Hematopoietic multipotent progenitor cell treated with erythropoietin and hydrocortisone succinate and interleukin-3 and kit ligand, for 4 days (in vitro differentiated cells): ENCODE data around the gene DOCK2.
"Not testable (repeated sequence)": the region's sequence is repeated elsewhere in the genome, so short reads cannot be mapped to it uniquely, and the experiment has no call there.

Experiments used
- DNase-seq: peaks from one replicate; pipeline ENCODE4 v3.0.0-alpha.2; 2015

The DOCK2 gene

DNA sequence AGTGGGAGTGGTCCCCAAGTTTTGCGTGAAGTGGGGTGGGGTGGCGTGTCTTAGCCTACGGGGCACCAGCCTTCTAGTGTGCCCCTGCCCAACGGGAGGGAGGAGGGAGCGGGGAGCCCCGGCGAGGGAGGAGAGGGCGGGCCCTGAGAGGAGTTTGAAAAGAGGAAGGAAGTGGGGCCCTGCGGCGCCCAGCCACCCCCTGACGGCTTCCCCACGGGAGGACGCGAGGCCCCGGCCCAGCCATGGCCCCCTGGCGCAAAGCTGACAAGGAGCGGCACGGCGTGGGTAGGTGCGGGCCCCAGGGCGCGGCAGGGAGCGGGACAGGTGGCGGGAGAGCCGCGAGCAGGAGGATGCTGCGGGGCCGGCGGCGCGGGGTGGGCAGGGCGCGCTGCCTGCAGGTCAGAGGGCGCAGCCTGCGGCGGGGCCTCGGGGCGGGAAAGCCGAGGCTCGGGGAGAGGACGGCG, at the start of gene DOCK2:
TSS of gene DOCK2 (plus strand) at position 191 of the 464 bp plus-strand sequence. CDS start at position 243, 52 bp downstream.
- peak; percentile 95 for DNase-seq

DNA sequence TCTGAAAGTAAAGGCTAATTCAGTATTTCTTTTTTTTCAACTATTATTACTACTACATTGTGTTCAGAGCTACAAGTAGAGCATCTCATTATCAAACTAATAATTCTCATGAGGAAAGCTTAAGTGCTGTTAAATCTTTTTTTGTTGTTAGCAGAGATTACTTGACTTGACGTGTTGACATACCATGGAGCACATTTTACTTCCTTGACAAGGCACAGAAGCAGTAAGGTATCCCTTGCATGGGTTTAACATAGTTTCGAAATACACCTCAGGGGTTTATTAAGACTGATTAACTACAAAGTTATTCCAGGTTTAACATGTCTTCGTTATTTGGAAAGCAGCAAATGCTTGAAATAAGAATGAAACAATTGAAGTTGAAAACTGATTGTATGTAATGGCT, 46.5 kb upstream of the DOCK2 start:
- no peak for DNase-seq

DNA sequence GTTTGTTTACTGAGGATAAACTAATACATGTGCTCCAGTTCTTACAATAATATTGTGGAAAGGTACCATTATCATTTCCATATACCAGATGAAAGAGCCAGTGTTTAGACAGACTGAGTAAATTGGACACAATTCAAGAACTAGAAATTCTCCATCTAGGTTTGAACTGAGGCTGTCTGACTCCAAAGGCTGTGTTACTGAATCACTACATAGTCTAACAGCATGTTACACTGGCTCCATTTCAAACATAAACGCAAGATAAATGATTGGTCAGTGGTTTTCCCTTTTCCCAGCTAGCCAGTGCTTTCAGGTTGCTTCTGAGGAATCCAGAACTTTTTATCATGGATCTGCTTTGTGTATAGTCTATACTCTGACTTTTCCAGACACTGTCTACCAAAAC, 45.4 kb upstream of the DOCK2 start:
- no peak for DNase-seq

DNA sequence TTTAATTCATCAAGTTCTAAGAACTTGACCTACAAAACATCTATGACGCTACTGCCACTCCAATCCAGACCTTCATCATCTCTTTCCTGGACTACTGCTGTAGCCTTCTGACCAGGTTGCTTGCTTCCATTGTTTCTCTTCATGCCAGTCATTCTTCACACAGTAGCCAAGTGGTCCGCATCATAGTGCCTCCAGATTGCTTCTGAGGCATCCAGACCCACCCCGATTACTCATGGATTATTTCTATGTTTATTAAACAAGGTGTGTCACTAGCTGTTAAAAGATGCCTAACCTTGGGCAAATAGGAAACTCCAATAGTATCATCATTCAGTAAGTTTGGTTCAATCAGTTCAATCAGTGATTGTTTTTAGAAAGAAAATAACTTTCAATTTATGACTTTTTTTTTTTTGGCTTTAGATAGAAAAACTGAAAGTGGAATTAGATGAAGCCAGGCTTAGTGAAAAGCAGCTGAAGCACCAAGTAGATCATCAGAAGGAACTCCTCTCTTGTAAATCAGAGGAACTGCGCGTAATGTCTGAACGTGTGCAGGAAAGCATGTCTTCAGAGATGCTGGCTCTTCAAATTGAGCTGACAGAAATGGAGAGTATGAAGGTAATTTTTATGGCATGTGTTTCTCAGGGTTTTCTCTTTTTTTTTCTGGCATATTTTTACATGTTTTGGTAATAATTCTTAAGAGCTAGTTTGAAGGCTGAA, 44.0 kb upstream of the DOCK2 start:
- no peak for DNase-seq

DNA sequence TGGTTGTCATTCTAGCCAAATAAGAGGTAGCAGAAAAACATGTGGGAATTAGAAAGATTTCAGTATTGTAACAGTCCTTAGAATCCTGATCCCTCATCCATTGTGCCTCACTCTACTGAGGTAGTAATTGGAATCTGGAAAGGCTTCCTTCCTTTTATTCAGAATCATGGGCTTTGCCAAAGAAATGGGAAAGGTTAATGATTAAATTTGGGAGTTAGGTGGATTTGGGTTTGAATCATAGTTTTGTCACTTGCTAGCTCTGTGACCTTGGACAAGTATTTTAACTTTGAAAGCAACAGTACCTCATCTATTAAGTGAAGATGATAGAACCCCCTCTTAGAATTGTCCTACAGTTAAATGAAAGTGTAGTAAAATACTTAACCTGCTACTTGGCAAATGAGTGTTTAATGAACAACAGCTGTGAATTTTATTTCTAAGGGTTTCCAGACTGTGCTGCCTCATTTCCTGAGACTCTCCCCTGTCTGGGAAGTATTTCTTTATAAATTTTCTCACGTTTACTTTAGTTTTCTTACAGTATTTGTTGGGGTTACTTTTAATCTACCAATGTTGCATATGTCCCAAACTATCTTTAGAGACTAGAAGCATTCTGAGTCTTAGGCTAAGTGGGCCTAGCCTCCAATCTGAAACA, 41.8 kb upstream of the DOCK2 start:
- no peak for DNase-seq

DNA sequence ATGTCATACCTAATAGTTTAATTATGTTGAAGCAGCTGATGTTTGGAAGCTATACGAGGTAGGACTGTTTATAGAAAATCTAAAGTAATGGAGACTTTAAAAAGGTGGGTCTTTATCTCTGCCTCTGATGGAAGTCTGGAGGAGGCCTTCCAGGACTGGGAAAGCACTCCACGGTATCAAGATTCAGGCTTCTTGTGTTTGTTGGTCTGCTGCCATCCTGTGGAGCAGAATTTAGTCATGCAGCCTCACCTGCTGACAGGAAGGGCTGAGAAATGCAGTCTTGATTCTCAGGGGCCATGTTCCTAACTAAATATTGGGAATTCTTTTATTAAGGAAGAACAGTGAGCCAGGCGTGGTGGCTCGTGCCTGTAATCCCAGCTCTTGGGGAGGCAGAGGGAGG, 37.6 kb upstream of the DOCK2 start:
- no peak for DNase-seq

DNA sequence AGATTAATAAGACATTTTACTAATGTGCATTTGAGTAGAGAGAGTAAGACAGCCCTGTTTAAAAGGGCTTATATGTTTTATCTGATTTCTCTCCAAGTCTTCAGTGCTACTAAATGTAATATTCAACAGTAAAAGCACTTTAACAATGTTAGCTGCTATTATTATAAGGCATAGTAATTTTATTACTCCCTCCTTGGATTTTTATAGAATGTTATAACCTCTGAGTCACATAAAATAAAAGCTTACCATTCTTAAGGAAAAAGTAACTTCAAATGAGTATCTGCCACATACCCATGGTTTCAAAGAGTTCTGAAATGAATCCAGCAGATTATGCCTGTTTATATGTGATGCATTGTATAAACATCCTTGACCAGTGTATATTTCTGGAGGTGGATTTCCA, 34.5 kb upstream of the DOCK2 start:
- DNase-seq, result no peak

DNA sequence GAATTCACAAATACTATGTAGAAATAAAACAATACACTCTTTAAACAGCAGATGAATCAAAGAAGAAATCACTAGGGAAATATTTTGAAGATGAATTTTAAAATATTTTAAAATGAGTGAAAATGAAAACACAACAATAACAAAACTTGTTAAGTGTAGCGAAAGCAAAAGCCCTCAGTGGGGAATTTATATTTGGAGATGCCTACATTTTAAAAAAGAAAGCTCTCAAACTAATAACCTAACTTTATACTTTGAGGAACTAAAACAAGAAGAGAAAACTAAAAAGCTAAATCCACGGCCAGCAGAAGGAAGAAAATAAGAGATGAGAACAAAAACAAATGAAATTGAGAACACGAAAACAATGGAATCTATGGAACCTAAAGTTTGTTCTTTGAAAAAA, 30.8 kb upstream of the DOCK2 start:
- no peak for DNase-seq

DNA sequence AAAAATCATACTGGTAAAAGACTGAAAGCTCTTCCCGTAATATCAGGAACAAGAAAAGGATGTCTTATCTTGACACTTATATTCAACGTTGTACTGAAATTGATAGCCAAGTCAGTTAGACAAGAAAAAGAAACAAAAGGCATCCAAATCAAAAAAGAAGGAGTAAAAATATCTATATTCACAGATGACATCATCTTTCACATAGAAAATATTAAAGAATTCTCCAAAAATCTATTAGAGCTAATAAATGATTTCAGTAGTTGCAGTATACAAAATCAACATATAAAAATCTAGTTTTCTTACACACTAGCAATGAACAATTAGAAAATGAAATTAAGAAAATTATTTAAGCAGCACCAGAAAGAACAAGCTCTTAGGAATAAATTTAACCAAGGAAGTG, 29.2 kb upstream of the DOCK2 start:
- DNase-seq, result no peak

DNA sequence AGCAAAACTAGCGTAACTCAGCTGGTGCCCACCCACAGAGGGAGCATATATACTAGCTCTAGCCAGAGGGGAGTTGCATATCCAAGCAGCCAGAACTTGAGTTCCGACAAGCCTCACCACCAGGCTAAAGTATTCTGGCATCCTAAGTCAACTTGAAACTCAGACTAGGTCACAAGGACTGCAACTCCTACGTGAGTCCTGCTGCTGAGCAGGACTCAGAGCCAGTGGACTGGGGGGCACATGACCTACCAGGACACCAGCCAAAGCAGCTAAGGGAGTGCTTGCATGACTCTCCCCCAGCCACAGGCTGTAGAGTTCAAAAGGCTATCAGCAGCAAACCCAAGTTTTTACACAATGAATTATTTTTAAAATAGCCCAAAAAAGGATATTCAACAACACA, 27.4 kb upstream of the DOCK2 start:
- DNase-seq, result no peak

DNA sequence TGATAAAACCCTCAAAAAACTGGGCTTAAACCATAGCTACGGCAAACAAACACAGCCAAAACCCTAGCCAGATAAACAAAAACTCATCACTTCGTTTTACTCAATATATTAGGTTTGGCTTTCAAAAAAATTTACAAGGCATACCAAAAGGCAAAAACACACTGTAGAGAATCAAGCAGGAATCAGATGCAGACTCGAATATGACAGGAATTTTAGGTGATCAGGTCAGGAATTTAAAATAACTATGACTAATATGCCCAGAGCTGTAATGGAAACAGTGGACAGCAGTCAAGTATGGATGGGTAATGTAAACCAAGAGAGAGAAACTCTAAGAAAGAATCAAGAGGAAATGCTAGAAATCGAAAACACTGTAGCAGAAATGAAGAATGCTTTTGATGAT, 26.5 kb upstream of the DOCK2 start:
- DNase-seq, result no peak

DNA sequence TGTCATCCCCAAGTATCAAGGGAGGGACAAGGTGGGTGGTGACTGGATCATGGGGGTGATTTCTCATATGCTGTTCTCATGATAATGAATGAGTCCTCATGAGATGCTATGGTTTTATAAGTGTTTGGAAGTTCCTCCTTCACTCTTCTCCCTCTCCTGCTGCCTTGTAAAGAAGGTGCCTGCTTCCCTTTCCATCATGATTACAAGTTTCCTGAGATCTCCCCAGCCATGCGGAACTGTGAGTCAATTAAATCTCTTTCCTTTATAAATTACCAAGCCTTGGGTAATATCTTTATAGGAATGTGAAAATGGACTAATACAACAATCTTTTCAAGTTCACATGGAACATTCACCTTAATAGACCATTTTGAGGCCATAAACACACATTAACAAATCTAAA, 21.5 kb upstream of the DOCK2 start:
- no peak for DNase-seq

DNA sequence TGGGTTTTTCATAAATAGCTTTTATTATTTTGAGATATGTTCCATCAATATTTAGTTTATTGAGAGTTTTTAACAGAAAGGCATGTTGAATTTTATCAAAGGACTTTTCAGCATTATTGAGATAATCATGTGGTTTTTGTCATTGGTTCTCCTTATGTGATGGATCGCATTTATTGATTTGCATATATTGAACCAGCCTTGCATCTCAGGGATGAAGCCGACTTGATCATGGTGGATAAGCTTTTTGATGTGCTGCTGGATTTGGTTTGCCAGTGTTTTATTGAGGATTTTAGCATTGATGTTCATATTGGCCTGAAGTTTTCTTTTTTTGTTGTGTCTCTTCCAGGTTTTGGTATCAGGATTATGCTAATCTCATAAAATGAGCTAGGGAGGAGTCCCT, 12.8 kb upstream of the DOCK2 start:
- DNase-seq, result not testable (repeated sequence)

DNA sequence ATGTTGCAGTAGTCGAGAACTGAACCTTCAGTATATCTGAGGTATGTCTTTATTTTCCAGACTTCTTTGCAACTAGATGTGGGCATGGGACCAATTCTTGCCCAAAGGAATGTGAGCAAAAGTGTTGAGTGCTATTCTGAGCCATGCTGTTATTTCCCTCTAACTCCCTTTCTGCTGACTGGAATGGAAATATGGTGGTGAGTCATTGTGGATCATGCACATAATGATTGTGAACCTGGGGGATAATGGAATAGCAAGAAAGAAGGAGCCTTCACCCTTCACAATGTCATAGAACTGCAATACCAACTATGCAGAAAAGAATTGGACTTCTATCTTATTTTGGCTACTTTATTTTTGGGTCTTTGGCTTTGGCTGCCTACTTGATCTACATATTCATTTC, 10.3 kb upstream of the DOCK2 start:
- DNase-seq, result no peak

DNA sequence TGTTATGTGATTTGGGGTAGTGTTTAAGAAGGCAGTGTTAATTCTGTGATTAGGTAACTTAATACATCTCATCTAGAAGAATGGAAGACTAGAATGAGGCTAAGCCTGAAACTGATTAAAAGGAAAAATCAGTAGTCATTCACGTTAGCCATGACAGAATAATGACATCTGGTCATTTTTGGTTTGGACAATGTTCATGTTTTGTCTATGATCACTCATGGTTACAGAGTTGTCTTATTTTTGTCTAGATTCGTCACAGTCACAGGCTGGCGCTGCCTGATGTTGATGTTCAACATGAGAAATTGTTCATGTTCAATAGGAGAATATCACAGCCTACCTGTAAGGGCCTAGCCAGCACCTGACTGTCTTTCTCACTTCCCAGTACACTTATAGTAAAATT, 9.5 kb upstream of the DOCK2 start:
- no peak for DNase-seq

DNA sequence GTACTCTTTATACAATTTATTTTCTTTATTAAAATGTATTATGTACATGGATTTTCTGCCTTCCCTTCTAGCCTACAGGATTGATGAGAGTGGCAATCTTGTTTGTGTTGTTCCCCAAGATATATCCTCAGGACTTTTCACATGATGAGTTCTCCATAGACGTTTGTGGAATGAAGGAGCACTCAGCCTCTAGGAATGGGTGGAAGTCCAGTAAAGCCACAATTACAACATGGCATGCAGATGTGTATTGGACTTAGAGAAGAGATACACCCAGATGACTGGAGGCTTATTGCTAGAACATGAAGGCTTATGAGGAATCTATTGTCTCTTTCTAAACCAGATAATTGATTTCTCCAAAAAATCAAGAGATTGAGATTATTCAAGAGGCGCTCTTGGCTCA, 8.2 kb upstream of the DOCK2 start:
- no peak for DNase-seq

DNA sequence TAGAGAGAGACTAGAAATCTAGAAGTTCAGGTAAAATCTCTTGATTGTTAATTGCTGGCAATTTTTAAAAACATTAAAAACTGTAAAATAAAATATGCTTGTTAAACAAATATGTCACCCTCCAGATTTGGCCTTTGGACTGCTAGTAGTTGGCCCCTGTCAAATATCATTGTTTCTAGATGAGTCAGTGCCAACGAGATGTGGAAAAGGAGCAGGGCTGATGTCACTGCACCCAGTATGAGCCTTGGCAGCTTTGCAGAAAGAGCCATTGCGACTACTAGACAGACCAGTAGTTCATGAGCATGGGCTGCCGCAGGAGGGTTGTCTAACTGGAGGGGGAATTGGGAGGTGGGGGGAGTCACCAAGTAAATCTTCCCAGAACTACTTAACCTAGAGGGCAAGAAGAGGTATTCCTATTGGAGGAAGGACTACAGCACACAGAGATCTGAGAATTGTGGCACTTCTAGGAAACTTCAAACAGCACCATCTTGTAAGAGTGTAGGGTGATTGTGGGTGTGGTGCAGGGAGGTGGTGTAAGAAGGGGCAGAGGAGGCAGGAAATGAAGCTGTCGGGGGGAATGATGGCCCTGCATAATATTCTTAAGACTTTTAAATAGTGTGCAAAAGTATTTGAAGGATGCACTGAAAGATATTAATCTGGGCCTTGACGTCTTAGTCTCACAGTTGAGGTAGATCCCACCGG, 7.1 kb upstream of the DOCK2 start:
- no peak for DNase-seq

DNA sequence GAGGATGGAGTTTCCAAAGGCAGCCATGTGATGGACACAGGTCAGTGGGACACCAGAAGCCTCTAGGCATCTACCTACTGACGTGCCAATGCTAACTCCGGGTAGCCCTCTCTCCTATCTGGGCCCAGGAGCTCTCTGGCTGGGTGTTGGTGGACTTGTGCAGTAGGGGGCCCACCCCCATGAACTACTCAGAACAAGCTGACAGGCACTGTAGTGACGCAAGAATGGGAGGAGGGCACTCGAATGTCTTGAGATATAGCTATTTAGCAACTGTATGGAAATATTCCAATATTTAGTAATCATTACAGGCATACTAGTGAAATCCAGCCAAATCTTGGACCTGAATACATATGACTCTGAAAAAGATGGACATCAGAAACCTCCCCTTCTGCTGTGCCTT, 5.7 kb upstream of the DOCK2 start:
- no peak for DNase-seq

DNA sequence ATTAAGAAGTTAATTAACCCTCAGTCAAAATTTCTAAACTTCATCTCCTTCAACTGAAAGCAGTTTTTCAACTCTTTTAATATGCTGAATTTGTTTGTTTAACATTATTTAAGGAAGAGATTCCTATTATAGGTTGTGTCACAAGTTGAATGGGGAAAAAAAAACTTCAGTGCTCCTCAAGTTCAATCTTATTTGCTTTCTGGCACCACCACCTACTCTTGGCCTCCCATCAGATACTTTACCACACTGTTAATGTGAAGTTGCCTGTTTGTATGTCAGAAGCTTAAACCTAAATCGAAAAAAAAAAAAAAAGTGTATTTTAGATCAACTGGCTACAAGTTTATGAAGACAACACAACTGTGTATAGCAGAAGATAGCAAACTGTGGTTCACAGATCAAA, 4.1 kb upstream of the DOCK2 start:
- no peak for DNase-seq

DNA sequence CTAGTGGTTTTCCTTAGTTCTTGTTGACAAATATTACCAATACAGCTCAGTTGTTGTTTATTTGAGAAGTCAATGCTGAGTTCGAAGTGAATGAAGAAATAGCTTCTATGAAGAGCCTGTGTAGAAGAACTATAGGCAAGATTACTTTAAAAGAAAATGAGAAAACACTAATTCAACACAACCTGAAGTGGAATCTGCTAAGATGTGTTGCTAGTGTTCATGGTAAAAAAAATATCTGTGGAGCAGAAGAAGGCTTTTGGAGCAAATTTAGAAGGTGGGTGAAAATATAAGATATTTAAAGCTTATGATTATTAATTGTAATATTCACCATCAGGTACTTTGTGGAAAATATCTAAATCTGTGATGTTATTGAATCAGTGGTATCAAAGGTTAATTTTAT, 2.5 kb upstream of the DOCK2 start:
- DNase-seq, result no peak

DNA sequence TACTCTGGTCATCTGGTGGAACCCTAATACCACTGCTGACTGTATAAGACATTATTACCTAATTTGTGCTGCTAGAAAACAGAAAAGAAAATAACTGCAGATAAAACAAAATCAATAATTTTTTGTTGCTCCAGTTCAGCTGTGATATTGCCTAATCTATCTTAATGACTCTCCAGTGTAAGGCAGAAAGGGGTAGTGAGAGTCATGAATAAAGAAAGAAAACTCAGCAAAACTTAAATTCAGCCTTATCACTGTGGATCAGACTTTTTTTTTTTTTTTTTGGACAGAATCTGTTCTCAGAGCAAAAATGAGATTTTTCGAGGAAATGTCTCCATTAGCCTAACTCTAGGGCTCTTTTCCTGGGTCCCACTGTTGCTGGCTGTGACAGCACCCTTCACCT, 1.1 kb upstream of the DOCK2 start:
- DNase-seq, result no peak

DNA sequence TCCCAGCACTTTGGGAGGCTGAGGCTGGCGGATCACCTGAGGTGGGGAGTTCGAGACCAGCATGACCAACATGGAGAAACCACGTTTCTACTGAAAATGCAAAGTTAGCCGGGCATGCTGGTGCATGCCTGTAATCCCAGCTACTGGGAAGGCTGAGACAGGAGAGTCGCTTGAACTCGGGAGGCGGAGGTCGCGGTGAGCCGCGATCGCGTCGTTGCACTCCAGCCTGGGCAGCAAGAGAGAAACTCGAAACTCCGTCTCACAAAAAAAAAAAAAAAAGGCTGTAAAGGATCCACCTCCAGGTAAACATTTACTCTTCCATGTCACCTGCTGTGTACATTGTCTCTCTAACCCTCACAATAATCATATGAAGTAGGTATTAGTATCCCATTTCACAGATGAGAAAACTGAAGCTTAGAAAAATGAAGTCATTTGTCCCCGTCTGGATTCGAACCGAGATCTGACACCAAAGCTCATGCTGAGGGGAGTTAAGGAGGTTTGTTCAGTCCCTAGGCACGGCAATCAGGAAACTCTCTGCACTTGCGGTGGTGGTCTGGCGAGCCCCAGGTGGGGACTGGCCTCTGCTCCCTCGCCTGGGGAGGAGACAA, 494 bp upstream of the DOCK2 start:
- DNase-seq, result no peak

DNA sequence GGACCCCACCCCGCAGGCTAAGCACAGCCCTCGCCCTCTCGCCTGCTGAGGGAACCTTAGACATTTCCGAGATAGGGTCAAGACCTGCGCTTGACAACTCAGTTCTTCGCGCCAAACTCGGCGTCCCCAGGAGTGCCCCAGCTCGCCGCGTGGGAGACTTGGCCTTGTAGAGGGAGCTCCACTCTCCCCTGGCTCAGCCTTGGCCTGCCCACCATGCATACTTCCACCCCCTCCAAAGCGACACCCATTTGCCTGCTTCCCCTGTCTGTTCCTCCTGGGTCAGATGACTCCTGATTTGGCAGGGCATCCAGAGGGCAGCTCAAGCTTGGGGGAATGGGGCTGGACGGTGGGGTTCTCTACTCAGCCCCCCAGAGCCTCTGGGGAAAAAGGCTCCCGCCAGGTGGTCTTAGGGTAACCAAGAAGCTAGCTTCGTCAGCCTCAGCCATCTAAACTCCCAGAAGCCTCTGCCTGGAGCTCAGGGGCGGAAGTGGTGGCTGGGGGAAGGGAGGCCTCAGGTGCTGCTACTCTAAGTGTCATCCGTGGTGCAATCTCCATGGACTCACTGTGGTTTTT, 560 bp downstream of the DOCK2 start:
- peak; percentile 78 for DNase-seq

DNA sequence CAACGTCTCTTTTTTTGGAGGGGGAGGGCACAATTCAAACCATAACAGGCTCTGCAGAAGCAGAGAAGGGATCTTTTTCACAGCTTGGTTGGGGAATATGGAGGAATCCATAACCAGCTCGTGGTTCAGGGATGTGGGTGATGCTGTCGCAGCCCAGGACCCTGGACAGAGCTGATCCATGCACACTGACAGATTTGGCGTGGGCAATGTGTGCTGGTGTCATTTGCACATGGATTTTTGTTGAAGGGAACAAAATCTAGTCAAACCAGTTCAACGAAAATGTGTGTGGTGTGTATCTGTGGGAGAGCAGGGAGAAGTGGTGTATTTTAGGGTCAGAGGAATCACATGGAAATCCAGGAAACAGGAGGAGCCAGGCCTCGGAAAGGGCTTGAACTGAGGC, 4.2 kb downstream of the DOCK2 start:
- DNase-seq, result no peak
